ENCODE measurements around the gene KRT14. TPM values are rescaled to one million over a fixed set of nuclear protein-coding genes. Genes with fewer than 3 reads are reported as not detected.

The KRT14 gene
- total RNA-seq = not detected
- not detected for total RNA-seq (2013)

DNA sequence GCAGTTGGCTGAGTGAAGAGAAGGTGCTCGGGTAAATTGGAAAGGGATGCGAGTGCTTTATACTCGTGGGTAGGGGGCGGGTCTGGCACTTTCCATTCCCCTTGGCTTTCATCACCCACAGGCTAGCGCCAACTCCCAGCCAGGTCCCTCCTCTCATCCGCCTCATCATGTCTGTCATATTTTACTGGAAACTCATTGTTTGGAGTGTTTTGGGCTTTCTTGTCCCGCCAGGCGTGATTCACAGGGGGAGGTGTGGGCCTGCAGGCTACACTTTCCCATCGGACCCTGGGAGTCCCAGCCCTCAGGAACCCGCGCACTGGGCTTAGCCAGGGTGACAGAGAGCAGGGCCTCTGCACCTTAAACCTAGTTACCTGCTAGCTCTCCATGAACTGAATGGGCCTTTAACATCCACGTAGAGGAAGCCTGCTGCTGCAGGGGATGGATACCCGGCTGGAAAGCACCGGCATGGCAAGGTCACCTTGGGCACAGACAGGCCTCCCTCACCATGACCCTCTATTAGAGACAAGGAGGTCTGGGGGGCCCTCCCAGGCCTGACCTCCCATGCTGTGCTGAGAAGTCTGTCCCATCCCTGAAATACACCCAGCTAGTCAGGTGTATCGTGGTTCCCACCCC lies at the start of gene KRT14:
TSS of gene KRT14 (minus strand) at position 33 of the 633 bp plus-strand sequence. CDS start 61 bp downstream, outside the sequence.
- Histone ChIP-seq H3K36me3 (ENCODE audit: control insufficient read depth, insufficient read depth, low read length) (no peaks in the 10 kb centered on the region), H3K4me1 (ENCODE audit: control insufficient read depth, insufficient read depth, low read length) (no peaks in the 10 kb centered on the region), H3K9me3 (ENCODE audit: control insufficient read depth, insufficient read depth, low read length) (no peaks in the 10 kb centered on the region), H3K27me3 (ENCODE audit: control insufficient read depth, insufficient read depth, low read length) (no peaks in the 10 kb centered on the region), H3K4me3 (ENCODE audit: low read length) (no peak within 1 kb of the TSS), H3K27ac (ENCODE audit: low read length) (no peak within 1 kb of the TSS)
- Mint-ChIP-seq H3K4me3 (no peak within 1 kb of the TSS), H3K27me3 (ENCODE audit: low read depth in 2 of 2) (peaks cover 11 to 22% of the 10 kb centered on the region in 2 donors), H3K36me3 (no peaks in the 10 kb centered on the region), H3K27ac (no peak within 1 kb of the TSS), H3K9me3 (no peaks in the 10 kb centered on the region), H3K4me1 (no peaks in the 10 kb centered on the region)
- no peak for TF ChIP-seq CTCF (IDR thresholded peaks at IDR 0.05)
- intact Hi-C loops (cut with micrococcal nuclease) = no loop called here
- DNase-seq (no peak), ATAC-seq (no peak)
- WGBS (ENCODE audit: insufficient coverage) = 84% methylated on average over 10 of the region's 15 CpGs

- Mint-ChIP-seq H3K9me3 (no peaks in the 10 kb centered on the region), H3K4me1 (no peaks in the 10 kb centered on the region), H3K36me3 (no peaks in the 10 kb centered on the region), H3K27ac (no peak overlapping the region), H3K27me3 (ENCODE audit: low read depth in 2 of 2) (no peaks in the 10 kb centered on the region), H3K4me3 (no peak overlapping the region)
- H3K27ac ChIP-seq (ENCODE audit: low read length) = no peak overlapping the region
- no peaks in the 10 kb centered on the region for H3K4me1 ChIP-seq (ENCODE audit: control insufficient read depth, insufficient read depth, low read length)
- H3K4me3 ChIP-seq (ENCODE audit: low read length) = no peak overlapping the region
- no peaks in the 10 kb centered on the region for H3K27me3 ChIP-seq (ENCODE audit: control insufficient read depth, insufficient read depth, low read length)
- ATAC-seq (no peak), DNase-seq (no peak)
- no peaks in the 10 kb centered on the region for H3K9me3 ChIP-seq (ENCODE audit: control insufficient read depth, insufficient read depth, low read length)
- WGBS (ENCODE audit: insufficient coverage) = 83% methylated on average over 28 of the region's 28 CpGs
- H3K36me3 ChIP-seq (ENCODE audit: control insufficient read depth, insufficient read depth, low read length) = no peaks in the 10 kb centered on the region
- intact Hi-C loops (cut with micrococcal nuclease) = no loop called here
- no peak for TF ChIP-seq CTCF (IDR thresholded peaks at IDR 0.05)
Measured at GRCh38 chr17:41635121-41636097, 48.7 kb upstream of the KRT14 start.

DNA sequence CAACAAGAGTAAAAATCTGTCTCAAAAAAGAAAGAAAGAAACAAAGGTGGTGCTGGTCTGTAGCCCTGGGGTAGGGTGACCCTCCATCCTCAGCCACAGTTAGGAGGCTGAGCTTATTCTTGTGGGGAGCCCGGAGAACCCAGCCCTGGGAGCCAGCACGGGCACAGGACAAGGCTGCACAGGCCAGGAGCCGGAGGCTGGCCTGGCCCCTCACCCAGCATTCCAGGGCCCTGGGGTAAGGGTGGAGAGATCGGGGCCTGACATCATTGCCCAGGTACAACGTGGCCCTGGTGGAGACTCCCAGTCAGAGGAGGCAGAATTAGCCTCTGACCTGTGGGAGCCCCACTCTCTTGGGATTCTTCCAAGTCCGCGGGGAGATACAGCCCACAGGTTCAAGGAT lies 47.9 kb upstream of the KRT14 start:
- Histone ChIP-seq H3K36me3 (ENCODE audit: control insufficient read depth, insufficient read depth, low read length) (no peaks in the 10 kb centered on the region), H3K4me1 (ENCODE audit: control insufficient read depth, insufficient read depth, low read length) (no peaks in the 10 kb centered on the region), H3K27ac (ENCODE audit: low read length) (no peak overlapping the region), H3K27me3 (ENCODE audit: control insufficient read depth, insufficient read depth, low read length) (no peaks in the 10 kb centered on the region), H3K9me3 (ENCODE audit: control insufficient read depth, insufficient read depth, low read length) (no peaks in the 10 kb centered on the region), H3K4me3 (ENCODE audit: low read length) (no peak overlapping the region)
- intact Hi-C loops (cut with micrococcal nuclease) = no loop called here
- H3K4me3 Mint-ChIP-seq = no peak overlapping the region
- ATAC-seq = no peak
- WGBS (ENCODE audit: insufficient coverage) = 92% methylated on average over 7 of the region's 7 CpGs
- no peaks in the 10 kb centered on the region for H3K27me3 Mint-ChIP-seq (ENCODE audit: low read depth in 2 of 2)
- H3K36me3 Mint-ChIP-seq = no peaks in the 10 kb centered on the region
- H3K9me3 Mint-ChIP-seq = no peaks in the 10 kb centered on the region
- no peak for TF ChIP-seq CTCF (IDR thresholded peaks at IDR 0.05)
- no peak for DNase-seq
- no peak overlapping the region for H3K27ac Mint-ChIP-seq
- H3K4me1 Mint-ChIP-seq = no peaks in the 10 kb centered on the region

Data from natural killer cell (primary cell).